H9 (cell line): ENCODE measurements around the gene SLC29A4. TPM values are rescaled to one million over a fixed set of nuclear protein-coding genes. Genes with fewer than 3 reads are reported as not detected.

Experiments
- DNase-seq: peaks from one replicate; pipeline ENCODE4 v3.0.0-alpha.2; 2017
- H2AFZ ChIP-seq: one replicate; pipeline ENCODE4 v1.6.1; 2013; ENCODE audit warnings: mild to moderate bottlenecking, low read length, control low read depth, moderate library complexity
- H2AK5ac ChIP-seq: 2 replicates; pipeline ENCODE4 v1.6.1; 2013; ENCODE audit warnings: low read length, control low read depth, mixed read lengths; ENCODE audit not compliant: insufficient read length
- H2BK120ac ChIP-seq: one replicate; pipeline ENCODE4 v1.6.1; 2013; ENCODE audit warnings: low read depth, mild to moderate bottlenecking, low read length, control low read depth, inconsistent platforms; ENCODE audit not compliant: poor library complexity, severe bottlenecking
- H2BK12ac ChIP-seq: 2 replicates; pipeline ENCODE4 v1.6.1; 2013; ENCODE audit warnings: low read length, control low read depth, mixed read lengths, low read depth; ENCODE audit not compliant: insufficient read length
- H2BK15ac ChIP-seq: 2 replicates; pipeline ENCODE4 v1.6.1; 2013; ENCODE audit warnings: low read depth, low read length, control low read depth
- H2BK20ac ChIP-seq: one replicate; pipeline ENCODE4 v1.6.1; 2013; ENCODE audit warnings: low read depth, mild to moderate bottlenecking, low read length, control low read depth, inconsistent platforms; ENCODE audit not compliant: poor library complexity, severe bottlenecking
- H2BK5ac ChIP-seq: 2 replicates; pipeline ENCODE4 v1.6.1; 2013; ENCODE audit warnings: low read length, control low read depth, mixed read lengths; ENCODE audit not compliant: insufficient read length
- H3K14ac ChIP-seq: 2 replicates; pipeline ENCODE4 v1.6.1; 2013; ENCODE audit warnings: low read length, control low read depth; ENCODE audit not compliant: insufficient read depth
- H3K18ac ChIP-seq: 2 replicates; pipeline ENCODE4 v1.6.1; 2013; ENCODE audit warnings: low read depth, mild to moderate bottlenecking, mixed read lengths, low read length, control low read depth; ENCODE audit not compliant: insufficient read length
- H3K23ac ChIP-seq: 2 replicates; pipeline ENCODE4 v1.6.1; 2013; ENCODE audit warnings: low read length, control low read depth, mixed read lengths, low read depth; ENCODE audit not compliant: insufficient read length
- H3K23me2 ChIP-seq: 2 replicates; pipeline ENCODE4 v1.6.1; 2013; ENCODE audit warnings: low read depth, mild to moderate bottlenecking, mixed read lengths, low read length, control low read depth; ENCODE audit not compliant: insufficient read length, poor library complexity, severe bottlenecking
- H3K27ac ChIP-seq: 2 replicates; pipeline ENCODE4 v1.5.1; 2013; ENCODE audit warnings: low read length, control low read depth, mixed read lengths, low read depth; ENCODE audit not compliant: insufficient read length
- H3K27me3 ChIP-seq: 2 replicates; pipeline ENCODE4 v1.6.1; 2013; ENCODE audit warnings: low read length, control low read depth, inconsistent platforms; ENCODE audit not compliant: insufficient read depth
- H3K4ac ChIP-seq: 2 replicates; pipeline ENCODE4 v1.6.1; 2013; ENCODE audit warnings: low read depth, mild to moderate bottlenecking, control low read depth, inconsistent platforms, low read length, moderate library complexity
- H3K4me1 ChIP-seq: 2 replicates; pipeline ENCODE4 v1.6.1; 2013; ENCODE audit warnings: low read length, control low read depth, inconsistent platforms; ENCODE audit not compliant: insufficient read depth
- H3K4me2 ChIP-seq: 2 replicates; pipeline ENCODE4 v1.6.1; 2013; ENCODE audit warnings: low read length, control low read depth, mixed read lengths; ENCODE audit not compliant: insufficient read length, insufficient read depth
- H3K56ac ChIP-seq: 2 replicates; pipeline ENCODE4 v1.6.1; 2013; ENCODE audit warnings: low read depth, mild to moderate bottlenecking, mixed read lengths, low read length, control low read depth; ENCODE audit not compliant: insufficient read length
- H3K79me1 ChIP-seq: 2 replicates; pipeline ENCODE4 v1.6.1; 2013; ENCODE audit warnings: low read depth, mild to moderate bottlenecking, moderate library complexity, low read length, control low read depth, inconsistent platforms; ENCODE audit not compliant: insufficient read depth, poor library complexity, severe bottlenecking
- H3K79me2 ChIP-seq: 2 replicates; pipeline ENCODE4 v1.6.1; 2013; ENCODE audit warnings: low read length, control low read depth, inconsistent platforms; ENCODE audit not compliant: insufficient read depth
- H3K9ac ChIP-seq: 2 replicates; pipeline ENCODE4 v1.6.1; 2013; ENCODE audit warnings: low read length, control low read depth, mixed read lengths; ENCODE audit not compliant: insufficient read length; ENCODE audit errors: extremely low read depth
- H3K9me3 ChIP-seq: one replicate; pipeline ENCODE4 v1.6.1; 2013; ENCODE audit warnings: low read depth, low read length, inconsistent platforms; ENCODE audit not compliant: control insufficient read depth
- H3T11ph ChIP-seq: one replicate; pipeline ENCODE4 v1.6.1; 2013; ENCODE audit warnings: mild to moderate bottlenecking, low read length, control low read depth, inconsistent platforms
- H4K20me1 ChIP-seq: one replicate; pipeline ENCODE4 v1.6.1; 2013; ENCODE audit not compliant: control insufficient read depth, insufficient read length, insufficient read depth
- H4K5ac ChIP-seq: 2 replicates; pipeline ENCODE4 v1.6.1; 2013; ENCODE audit warnings: low read depth, mild to moderate bottlenecking, mixed read lengths, low read length, control low read depth; ENCODE audit not compliant: insufficient read length
- H4K8ac ChIP-seq: replicated peaks from 2 replicates; pipeline ENCODE4 v1.6.1; 2013; ENCODE audit warnings: low read length, control low read depth, mixed read lengths, low read depth; ENCODE audit not compliant: insufficient read length
- H4K91ac ChIP-seq: 2 replicates; pipeline ENCODE4 v1.6.1; 2013; ENCODE audit warnings: low read depth, mild to moderate bottlenecking, moderate library complexity, mixed read lengths, low read length, control low read depth; ENCODE audit not compliant: insufficient read length
- H3K27ac Mint-ChIP-seq, 3 experiments: 2 replicates in 2 of 3; 3 replicates in 1 of 3; pipeline ENCODE4 v1.8.0; 2020 to 2021; ENCODE audit warnings: mixed read lengths in 3 of 3, mild to moderate bottlenecking in 1 of 3, moderate library complexity in 1 of 3
- H3K27me3 Mint-ChIP-seq: 2 replicates; pipeline ENCODE4 v1.8.0; 2021; ENCODE audit warnings: low read depth, mild to moderate bottlenecking, moderate library complexity, mixed read lengths
- H3K36me3 Mint-ChIP-seq, 3 experiments: 2 replicates in 2 of 3; 3 replicates in 1 of 3; pipeline ENCODE4 v1.8.0; 2020 to 2021; ENCODE audit warnings: low read depth in 3 of 3, mixed read lengths in 3 of 3; ENCODE audit not compliant: insufficient read depth in 1 of 3
- H3K4me1 Mint-ChIP-seq, 2 experiments: 2 replicates each; pipeline ENCODE4 v1.8.0; 2020; ENCODE audit warnings: mixed read lengths in 2 of 2
- H3K4me3 Mint-ChIP-seq, 2 experiments: 2 replicates in 1 of 2; 3 replicates in 1 of 2; pipeline ENCODE4 v1.8.0; 2020 to 2021; ENCODE audit warnings: mild to moderate bottlenecking in 2 of 2, mixed read lengths in 2 of 2, moderate library complexity in 1 of 2
- H3K9me3 Mint-ChIP-seq, 2 experiments: 2 replicates in 1 of 2; 3 replicates in 1 of 2; pipeline ENCODE4 v1.8.0; 2020; ENCODE audit warnings: mild to moderate bottlenecking in 2 of 2, mixed read lengths in 2 of 2, moderate library complexity in 1 of 2
- CTCF ChIP-seq: fragments of 200-600 bp; sonication (generic); conservative IDR thresholded peaks from 3 replicates; pipeline ENCODE4 v1.8.0; 2021; ENCODE audit warnings: antibody characterized with exemption, mild to moderate bottlenecking
- WGBS: extraction: QIAGEN DNeasy Blood & Tissue Kit; methylation state at CpG from one replicate; pipeline ENCODE4 v1.1.7; 2013; ENCODE audit warnings: missing lambda C conversion rate, low lambda C conversion rate, mixed read lengths; ENCODE audit not compliant: insufficient read length; ENCODE audit errors: extremely low coverage; 5-methylcytosine and 5-hydroxymethylcytosine counted together
- total RNA-seq: library from RNA; stranded (reverse); gene quantifications from 2 replicates; pipeline ENCODE4 v1.2.1, GENCODE V29; 2021

SLC29A4 gene
- total RNA-seq, 1 experiment from 2014 or later = 12.4 TPM

- Histone ChIP-seq H2AK5ac (no peak overlapping the region), H3K18ac (no peak overlapping the region), H3K23me2 (no peaks in the 10 kb centered on the region), H3K79me1 (no peaks in the 10 kb centered on the region), H3K4me2 (no peak overlapping the region), H4K20me1 (no peaks in the 10 kb centered on the region), H2BK120ac (no peak overlapping the region), H3K14ac (no peak overlapping the region; the same call in 1 of the 2 replicates), H3T11ph (no peak overlapping the region), H2BK15ac (no peak overlapping the region), H3K9ac (no peak overlapping the region), H4K5ac (no peak overlapping the region), H4K8ac (no peak overlapping the region), H4K91ac (no peak overlapping the region), H3K79me2 (no peaks in the 10 kb centered on the region), H3K4ac (no peak overlapping the region), H3K27ac (no peak overlapping the region), H3K4me1 (0 out of 2 replicates have a peak, but pooled peaks cover 2% of the 10 kb centered on the region), H2BK5ac (no peak overlapping the region), H3K27me3 (peaks cover 23% of the 10 kb centered on the region; the same call in 1 of the 2 replicates), H2AFZ (no peak overlapping the region), H2BK12ac (no peak overlapping the region), H3K9me3 (no peaks in the 10 kb centered on the region), H2BK20ac (no peak overlapping the region), H3K23ac (no peak overlapping the region), H3K56ac (no peak overlapping the region)
- Mint-ChIP-seq H3K9me3 (peaks cover 0 to 15% of the 10 kb centered on the region in 2 experiments; a peak in 3 of 5 replicates), H3K27ac (no peak overlapping the region), H3K27me3 (peaks cover 43% of the 10 kb centered on the region), H3K4me3 (no peak overlapping the region), H3K36me3 (peaks cover 3 to 16% (median 12%) of the 10 kb centered on the region in 3 experiments; a peak in 6 of 7 replicates), H3K4me1 (peaks cover 33 to 50% of the 10 kb centered on the region in 2 experiments)
- TF ChIP-seq CTCF = no peak
- DNase-seq = no peak
- no CpG with 5 or more reads among the region's 19 CpGs for WGBS
These were observed 69.8 kb downstream of the SLC29A4 start for GRCh38 chr7:5352440-5353010.
